GM18499 (cell line): ENCODE measurements around the gene SLC22A23.

Source experiments
- ATAC-seq: cut with Tn5 transposase; IDR thresholded peaks from one replicate; pipeline ENCODE4 v1.9.1; 2021; ENCODE audit warnings: moderate number of reproducible peaks; ENCODE audit not compliant: insufficient read depth, unreplicated experiment

Gene SLC22A23

DNA sequence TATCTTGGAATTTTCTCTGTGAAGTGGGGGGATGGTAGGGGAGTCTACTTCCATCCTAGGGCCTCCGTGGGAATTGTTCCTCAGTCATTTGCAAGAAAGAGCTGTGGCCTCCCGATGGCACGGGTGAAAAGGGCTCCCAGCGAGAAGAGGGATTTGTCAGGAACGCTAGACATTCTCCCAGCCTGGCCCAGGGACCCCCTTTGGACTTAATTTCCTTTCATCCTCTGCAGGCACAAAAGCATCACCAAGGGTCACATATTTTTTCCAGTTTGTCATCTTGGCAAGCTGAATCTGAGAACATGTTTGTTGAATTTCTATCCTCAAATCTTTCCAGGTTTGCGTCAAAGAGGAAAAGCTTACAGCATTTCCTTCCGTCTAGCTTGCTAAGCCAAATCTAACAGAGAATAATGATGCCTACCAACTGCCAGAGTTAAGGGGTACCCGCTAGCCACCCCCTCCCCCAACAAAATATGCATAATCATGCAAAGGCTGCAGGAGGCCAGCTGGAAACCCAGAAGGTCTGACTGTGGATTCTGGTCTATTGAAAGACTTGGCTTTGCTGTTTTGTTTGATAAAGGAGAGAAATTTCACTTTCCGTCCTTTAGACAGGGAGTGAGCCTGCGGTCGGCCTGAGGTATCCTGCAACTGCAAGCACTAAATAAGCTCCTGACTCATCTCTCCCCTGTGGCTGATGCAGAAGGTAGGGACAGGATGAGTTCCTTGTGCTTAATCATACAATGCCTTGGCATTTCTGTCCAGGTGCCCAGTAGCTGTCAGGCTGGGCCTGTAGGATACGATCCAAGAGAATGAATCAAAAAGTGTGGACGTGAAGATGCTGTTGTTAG is 175.0 kb downstream of the SLC22A23 start:
- no peak for ATAC-seq

GRCh38 chr6:3280866-3281465 is 175.9 kb downstream of the SLC22A23 start:
- ATAC-seq: no peak

DNA sequence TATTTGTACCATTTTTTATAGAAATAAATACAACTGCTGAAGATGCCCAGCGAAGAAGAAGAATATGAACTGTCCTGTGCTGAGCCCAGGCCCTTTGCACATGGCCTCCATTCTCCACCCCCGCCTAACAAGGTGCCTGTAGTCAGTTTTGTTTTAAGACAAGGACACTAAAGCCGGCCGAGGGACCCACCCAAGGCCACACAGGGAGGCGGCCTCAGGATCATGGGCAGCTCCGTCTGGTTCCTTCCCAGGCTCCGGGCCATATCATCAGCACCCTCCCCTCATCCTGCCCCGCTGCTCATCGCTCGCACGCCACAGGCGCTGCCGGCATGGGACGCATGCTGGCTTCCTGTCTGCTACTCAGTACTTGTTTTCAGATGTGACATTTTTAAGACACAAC is 176.8 kb downstream of the SLC22A23 start:
- no peak for ATAC-seq

DNA sequence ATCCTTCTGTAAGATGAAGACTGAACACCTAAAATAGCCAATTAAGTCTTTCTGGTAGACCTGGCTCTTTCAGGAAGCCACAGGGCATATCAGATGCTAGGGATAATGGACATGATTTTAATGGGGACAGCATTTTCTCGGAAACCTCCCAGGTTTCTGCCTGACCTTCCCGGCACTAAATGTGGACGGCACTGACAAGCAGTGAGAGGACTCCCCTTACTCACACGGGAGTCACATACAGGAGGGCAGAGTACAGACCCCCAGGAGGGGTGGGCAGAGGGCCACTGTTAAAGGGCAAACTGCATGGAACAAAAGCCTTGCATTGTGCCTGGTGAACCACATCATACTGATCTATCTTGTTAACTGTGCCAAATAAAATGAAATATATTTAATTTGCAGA is 178.2 kb downstream of the SLC22A23 start:
- no peak for ATAC-seq

- no peak for ATAC-seq
These were observed 178.9 kb downstream of the SLC22A23 start for GRCh38 chr6:3277851-3278416.

DNA sequence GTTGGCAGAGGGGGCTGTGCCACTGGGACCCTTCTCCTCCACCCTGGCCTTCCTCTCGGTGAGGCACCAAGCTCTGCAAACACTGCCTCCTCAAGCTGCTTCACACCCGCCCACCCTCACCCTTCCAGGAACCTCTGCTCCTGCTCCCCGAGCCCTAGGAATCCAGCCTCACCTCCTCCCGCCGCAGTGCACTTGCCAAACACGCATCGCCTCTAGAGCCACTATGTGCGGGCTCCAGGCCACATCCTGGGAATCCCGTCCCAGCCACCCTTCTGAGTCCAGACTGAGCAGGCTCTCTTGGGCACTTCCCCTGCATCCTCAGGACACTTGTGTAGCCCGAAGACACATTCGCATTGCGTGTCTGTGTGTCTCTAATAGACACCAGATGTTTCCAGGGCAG is 179.6 kb downstream of the SLC22A23 start:
- ATAC-seq: no peak

DNA sequence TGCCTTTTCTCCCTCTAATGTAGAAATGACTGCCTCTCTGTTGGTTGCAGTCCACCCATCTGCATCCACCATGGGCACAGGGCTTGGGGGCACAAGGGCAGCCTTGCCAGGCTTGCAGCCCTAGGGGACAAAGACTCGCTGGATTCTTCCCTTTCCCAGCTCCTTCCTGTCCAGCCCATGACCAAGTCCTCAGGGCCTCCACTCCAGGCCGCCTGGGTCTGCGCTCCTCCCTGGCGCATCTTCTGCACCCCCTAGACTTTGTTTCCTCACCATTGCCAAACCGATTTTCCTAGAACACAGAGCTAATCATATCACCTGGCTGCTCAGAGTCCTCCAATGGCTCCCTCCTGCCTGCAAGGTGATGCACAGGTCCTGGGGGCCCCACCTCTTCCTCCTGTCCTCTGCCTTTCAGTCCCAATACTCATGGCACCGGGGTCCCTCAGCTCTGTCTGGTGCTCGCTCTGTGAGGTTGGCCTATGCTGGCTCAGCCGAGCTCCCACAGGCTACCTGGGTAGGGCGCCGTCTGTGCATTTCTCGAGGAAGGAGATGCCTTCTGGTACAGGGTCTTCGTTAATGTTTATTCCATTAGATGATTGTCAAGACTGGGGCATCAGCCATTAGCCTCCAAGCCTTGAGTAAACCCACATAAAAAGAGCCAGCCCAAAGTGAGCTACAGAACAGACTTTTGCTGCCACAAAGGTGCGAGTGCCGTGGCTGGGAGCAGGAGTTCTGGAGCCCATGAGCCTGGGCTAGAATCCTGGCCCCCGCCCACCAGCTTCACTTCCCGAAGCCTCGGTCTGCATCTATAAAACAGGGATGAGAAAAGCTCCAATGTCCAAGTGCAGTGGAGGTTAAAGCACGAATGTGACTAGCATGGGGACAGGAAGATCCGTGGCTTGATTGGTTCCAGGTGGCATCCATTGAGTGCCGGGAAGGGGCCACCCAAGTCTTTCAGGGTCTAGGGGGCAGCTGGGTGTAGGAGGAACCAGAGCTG is 180.4 kb downstream of the SLC22A23 start:
- no peak for ATAC-seq

DNA sequence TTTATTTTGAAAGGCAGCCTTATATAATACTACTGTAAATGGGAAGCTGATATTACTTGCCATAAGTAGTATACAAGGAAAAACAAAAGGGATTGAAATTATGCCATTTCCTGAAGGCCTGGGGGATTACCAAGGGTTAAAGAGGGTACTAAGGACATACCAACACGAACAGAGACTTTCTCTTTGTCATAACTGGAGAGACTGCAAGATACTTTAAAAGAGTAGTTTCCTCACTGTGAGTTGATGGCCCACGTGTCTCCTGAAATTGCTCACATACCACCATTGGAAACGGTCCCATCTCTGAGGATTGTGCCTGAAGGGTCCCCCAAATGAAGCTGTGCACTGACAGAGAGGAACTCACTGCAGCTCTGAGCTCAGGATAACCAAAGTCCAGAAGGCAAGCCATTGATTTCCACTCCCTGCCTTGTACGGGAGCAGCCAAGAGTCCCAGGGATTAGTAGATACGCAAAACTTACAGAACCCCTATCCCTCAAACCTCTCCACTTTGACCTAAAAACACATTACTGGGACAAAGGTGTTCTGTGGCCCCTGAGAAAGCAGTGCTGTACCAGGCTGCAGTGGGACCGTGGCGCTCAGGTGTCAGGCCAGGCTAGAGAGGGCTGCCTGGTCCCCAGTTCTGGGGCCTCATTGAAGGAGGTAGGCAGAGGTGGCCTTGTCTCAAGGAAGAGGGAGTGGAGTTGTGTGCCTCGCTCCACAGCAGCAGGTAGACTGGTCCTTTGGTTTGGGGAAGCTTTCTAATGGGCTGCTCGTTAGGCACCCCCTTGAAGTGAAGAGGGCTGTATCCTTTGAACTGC is 182.9 kb downstream of the SLC22A23 start:
- no peak for ATAC-seq

DNA sequence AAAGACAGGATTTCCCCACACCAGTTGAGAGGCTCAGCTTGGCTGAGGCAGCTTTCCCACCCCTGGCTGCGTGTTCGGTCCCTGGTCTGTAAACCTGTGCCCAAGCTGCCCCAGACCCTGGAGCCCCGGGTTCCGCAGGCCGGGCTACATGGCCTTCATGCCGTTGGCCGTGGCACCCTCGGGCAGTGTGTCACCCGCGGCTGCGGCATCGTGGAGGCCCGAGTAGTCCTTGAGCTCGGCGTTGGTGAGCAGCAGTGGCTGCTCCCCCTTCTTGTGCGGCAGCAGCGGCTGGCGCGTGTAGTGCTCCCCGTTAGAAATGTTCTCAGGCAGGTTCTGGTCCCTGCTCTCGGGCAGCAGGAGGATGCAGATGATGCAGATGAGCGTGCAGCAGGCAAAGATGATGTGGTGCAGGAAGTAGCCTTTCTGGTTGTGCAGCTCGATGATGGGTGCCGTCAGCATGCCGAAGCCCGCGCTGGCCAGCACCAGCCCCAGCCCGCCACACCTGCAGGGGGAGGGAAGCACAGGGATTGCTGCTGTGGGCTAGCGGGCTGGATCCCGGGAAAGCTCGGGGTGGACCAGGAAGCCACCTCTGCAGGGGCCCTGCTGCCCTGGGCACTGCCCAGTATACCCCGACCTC is 183.8 kb downstream of the SLC22A23 start:
- no peak for ATAC-seq

- ATAC-seq: no peak
These were observed 185.1 kb downstream of the SLC22A23 start for GRCh38 chr6:3271756-3272155.

- no peak for ATAC-seq
These were observed 186.6 kb downstream of the SLC22A23 start for GRCh38 chr6:3270258-3270657.

DNA sequence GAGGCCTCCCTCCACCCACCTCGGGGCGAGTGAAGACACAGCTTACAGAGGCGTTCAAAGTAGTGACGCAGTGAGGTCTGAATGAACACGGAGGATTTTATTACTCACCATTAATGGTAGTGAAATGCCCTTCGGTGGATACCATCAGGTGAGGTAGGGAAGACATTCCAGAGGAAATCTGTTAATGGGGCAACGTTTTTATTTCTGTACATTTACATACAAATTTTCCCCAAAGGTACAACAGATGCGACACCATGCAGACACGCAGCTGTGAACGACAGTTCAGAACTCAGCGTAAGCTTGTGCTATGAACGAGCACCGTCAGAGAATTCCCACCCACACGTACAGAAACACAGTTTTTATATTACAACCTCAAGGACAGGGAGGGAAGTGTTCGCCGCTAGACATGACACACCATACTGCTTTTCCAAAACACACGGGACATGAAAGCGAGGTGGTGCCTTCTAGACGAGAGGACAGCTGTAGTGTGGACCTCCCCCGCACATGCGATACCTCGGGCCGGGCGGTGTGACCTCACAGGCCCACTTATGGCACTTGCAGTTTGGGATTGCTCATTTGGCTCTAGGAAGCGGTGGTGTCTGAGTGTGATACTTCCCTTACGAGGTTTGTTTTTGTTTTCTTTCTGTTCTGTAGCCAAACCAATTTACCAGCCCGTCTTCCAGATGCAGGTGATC is 187.4 kb downstream of the SLC22A23 start:
- no peak for ATAC-seq

- no peak for ATAC-seq
These were observed 188.2 kb downstream of the SLC22A23 start for GRCh38 chr6:3268680-3269079.

DNA sequence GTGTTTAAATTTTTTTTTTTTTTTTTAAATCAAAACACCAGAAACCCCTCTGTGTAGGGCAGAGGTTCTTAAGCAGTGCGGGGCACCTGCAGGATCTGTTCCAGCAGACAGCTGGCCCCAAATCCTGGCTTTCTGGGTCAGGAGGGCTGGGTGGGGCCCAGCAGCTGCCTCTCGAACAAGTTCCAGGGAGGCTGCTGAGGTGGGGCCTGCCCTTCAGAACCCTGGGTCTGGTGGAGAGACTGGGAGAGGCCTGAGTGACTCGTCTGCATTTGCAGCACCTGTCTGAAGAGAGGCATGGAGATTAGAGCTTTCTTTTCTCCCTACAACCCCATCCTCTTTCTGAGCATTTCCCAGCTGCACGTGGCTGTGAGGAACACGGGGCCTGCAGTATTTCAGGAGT is 189.7 kb downstream of the SLC22A23 start:
- ATAC-seq: no peak

- ATAC-seq: no peak
These were observed 190.7 kb downstream of the SLC22A23 start for GRCh38 chr6:3266170-3266569.

GRCh38 chr6:3265671-3266070 is 191.2 kb downstream of the SLC22A23 start:
- no peak for ATAC-seq

DNA sequence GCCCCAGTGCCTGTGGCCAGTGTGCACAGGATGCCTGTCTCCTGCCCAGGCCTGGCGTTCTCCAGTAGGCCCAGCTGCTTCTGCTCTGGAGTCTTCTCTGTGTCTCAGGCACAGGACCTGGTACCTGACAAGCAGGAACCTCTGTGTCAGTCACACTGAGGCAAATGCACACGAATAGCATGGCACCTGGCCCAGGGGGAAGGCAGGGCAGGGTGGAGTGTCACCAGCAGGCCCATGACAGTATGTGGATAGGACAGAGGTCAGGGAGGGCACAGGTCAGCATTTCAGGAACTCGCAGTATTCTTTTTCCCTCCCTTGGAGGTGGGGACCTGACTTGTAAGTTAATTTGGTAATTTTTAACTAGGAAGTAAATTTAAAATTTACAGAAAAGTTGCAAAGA is 192.5 kb downstream of the SLC22A23 start:
- ATAC-seq: no peak

DNA sequence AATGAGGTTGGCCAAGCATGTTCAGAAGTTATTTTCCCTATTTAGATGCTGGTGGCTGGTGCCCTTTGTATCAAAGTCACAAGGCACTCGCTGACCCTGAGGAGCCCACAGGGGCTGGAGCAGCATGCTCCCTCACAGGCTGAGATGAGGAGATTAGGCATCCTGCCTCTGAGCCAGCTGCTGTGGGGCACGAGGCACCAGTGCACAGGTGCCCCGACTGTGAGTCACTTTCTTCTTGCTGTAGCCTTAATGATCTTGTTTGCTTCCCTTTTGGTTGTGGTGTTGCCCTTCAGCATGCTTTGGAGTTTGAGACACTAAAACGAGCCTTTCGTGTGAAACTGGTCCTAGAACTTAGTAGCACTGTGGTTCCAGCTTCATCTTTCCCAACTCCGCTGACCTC is 193.8 kb downstream of the SLC22A23 start:
- ATAC-seq: no peak

DNA sequence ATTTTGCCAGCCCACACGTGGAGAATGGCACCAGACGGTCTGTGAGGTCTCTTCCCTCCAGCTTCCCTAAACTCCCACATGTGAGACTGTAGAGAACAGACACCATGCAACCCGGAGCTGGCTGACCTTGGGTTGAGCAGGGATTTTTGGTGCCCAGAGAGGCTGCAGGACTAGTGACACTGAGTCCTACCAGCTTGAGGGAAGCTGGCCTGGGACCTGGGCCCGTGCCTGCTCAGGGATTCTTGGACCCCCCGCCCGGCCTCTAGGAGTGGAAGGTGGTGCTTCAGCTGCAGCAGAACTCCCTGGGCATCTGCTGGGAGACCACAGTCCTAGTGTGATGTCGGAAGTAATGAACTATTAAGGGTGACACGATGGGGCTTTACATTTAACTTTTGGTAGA is 194.9 kb downstream of the SLC22A23 start:
- ATAC-seq: no peak
